ENCODE results near the gene NRXN2.

DNA sequence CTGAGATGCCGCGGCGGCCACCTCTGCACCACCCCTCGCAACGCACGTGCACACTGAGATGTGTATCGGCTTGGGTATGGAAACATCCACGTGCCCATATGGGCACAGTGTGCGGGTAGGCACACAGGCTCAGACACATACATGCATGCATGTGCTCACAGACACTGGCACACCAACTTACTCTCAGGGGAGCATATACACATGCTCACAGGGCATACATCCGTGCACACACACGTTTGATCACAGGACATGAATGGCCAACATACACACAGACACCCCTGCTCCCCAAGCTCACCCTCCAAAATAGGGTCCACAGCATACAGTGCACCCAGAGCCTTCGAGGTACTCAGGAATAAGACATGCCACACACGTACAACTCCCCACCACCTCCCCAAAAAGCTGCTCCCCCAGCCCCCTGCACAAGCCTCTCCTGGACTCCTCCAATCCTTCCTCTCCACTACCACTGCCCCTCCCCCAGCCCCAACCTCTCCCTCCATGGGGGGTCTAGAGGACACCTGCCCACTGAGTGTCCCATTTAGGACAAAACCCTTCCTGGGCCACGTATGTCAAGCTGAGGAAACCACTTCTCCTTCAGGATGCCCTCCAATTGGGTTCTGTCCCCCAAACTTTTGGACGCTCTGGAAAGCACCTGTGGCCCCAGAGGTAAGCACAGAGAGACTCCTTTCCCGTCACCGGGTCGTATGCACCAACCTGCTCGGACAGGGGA is 78.9 kb downstream of the NRXN2 start:
- TF ChIP-seq, protein P1, sequence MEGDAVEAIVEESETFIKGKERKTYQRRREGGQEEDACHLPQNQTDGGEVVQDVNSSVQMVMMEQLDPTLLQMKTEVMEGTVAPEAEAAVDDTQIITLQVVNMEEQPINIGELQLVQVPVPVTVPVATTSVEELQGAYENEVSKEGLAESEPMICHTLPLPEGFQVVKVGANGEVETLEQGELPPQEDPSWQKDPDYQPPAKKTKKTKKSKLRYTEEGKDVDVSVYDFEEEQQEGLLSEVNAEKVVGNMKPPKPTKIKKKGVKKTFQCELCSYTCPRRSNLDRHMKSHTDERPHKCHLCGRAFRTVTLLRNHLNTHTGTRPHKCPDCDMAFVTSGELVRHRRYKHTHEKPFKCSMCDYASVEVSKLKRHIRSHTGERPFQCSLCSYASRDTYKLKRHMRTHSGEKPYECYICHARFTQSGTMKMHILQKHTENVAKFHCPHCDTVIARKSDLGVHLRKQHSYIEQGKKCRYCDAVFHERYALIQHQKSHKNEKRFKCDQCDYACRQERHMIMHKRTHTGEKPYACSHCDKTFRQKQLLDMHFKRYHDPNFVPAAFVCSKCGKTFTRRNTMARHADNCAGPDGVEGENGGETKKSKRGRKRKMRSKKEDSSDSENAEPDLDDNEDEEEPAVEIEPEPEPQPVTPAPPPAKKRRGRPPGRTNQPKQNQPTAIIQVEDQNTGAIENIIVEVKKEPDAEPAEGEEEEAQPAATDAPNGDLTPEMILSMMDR (IDR thresholded peaks at IDR 0.05), result no peak
- TF ChIP-seq EZH2 (IDR thresholded peaks at IDR 0.05), result no peak
